Fibroblast of villous mesenchyme (primary cell): ENCODE results near the gene ABCB11. TPM values are rescaled to one million over a fixed set of nuclear protein-coding genes. Genes with fewer than 3 reads are reported as not detected.

Source experiments
- DNase-seq: peaks from one replicate; pipeline ENCODE4 v3.0.0-alpha.2; 2010; ENCODE audit warnings: low read depth
- H3K4me3 ChIP-seq: 2 replicates; pipeline ENCODE4 v1.5.1; 2011; ENCODE audit warnings: low read depth, mild to moderate bottlenecking, low read length
- total RNA-seq: library from RNA; depleted of rRNA; stranded (reverse); fragments of >200 nt; gene quantifications from 2 replicates; pipeline ENCODE4 v1.2.3, GENCODE V29; 2012
- TF ChIP-seq, protein P1 (sequence below): IDR thresholded peaks from 2 replicates; pipeline ENCODE4 v1.5.1; 2012; ENCODE audit warnings: low read depth, mild to moderate bottlenecking, low read length; ENCODE audit not compliant: insufficient read depth

ABCB11 gene
- total RNA-seq, 1 donor, result under 0.01 TPM

- DNase-seq, result peak; percentile 67
- TF ChIP-seq, protein P1, sequence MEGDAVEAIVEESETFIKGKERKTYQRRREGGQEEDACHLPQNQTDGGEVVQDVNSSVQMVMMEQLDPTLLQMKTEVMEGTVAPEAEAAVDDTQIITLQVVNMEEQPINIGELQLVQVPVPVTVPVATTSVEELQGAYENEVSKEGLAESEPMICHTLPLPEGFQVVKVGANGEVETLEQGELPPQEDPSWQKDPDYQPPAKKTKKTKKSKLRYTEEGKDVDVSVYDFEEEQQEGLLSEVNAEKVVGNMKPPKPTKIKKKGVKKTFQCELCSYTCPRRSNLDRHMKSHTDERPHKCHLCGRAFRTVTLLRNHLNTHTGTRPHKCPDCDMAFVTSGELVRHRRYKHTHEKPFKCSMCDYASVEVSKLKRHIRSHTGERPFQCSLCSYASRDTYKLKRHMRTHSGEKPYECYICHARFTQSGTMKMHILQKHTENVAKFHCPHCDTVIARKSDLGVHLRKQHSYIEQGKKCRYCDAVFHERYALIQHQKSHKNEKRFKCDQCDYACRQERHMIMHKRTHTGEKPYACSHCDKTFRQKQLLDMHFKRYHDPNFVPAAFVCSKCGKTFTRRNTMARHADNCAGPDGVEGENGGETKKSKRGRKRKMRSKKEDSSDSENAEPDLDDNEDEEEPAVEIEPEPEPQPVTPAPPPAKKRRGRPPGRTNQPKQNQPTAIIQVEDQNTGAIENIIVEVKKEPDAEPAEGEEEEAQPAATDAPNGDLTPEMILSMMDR, result no peak
- H3K4me3 ChIP-seq, result no peak overlapping the region
Measured at GRCh38 chr2:169072163-169072925, 41.2 kb upstream of the ABCB11 start.

DNA sequence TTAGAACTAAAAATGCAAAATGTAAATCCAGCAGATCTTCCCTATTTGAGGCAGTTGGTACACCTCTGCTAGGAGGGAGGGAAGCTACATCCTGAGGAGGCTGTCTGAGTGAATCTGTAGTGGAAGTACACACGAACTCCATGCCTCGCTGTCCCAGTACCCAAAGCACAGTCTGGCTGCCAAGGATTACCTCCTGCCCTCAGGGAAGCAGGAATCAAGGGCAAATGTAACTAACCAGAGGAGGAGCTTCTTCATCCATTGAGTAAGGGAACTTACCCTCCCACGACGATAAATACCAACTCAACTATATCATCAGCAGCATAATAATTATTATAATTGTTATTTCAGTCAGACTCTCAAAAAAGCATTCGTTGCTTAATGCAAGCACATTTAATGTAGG is 40.3 kb upstream of the ABCB11 start:
- TF ChIP-seq, protein P1, result no peak
- no peak for DNase-seq

GRCh38 chr2:169069833-169070232 is 38.7 kb upstream of the ABCB11 start:
- TF ChIP-seq, protein P1, result no peak
- DNase-seq, result no peak
- no peak overlapping the region for H3K4me3 ChIP-seq

More for the DNA sequence above, 40.3 kb upstream of the ABCB11 start:
- no peak overlapping the region for H3K4me3 ChIP-seq

- H3K4me3 ChIP-seq, result no peak within 1 kb of the TSS
- TF ChIP-seq, protein P1, result no peak
- peak; percentile 58 for DNase-seq
Measured at GRCh38 chr2:169069341-169069740, 38.2 kb upstream of the ABCB11 start, which contains the start of gene DHRS9. Gene DHRS9, plus strand, starts transcription at chr2:169069563. Its CDS starts 12,019 bp downstream, at chr2:169081582.

DNA sequence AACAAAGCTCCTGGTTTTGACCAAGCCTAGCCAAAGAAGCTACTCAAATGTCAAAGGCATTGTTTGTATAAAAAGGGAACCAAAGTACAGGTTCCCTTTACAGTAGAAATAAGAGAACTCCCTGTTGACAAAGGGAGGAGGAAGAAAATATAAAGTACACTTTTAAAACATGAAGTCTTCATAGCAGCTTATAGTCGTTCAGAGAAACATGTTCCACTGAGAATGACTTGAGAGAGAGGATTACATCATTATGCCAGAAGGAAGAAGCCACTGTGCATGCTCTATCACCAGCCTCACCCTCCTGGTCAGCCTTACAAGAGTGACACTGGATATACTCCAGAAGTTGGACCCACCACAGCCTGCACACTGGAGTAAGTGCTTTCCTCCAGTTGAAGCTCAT is 35.8 kb upstream of the ABCB11 start:
- H3K4me3 ChIP-seq, result no peak overlapping the region
- DNase-seq, result no peak
- TF ChIP-seq, protein P1, result no peak

- no peak for DNase-seq
- no peak overlapping the region for H3K4me3 ChIP-seq
- TF ChIP-seq, protein P1, result no peak
Measured at GRCh38 chr2:169065864-169066517, 34.9 kb upstream of the ABCB11 start.
